HFFc6 (cell line): Measurements from ENCODE around the gene ASTN2. TPM values are rescaled to one million over a fixed set of nuclear protein-coding genes. Genes with fewer than 3 reads are reported as not detected.

ENCODE experiments used
- DNase-seq: peaks from one replicate; pipeline ENCODE4 v3.0.0-alpha.2; 2018
- H3K27ac Mint-ChIP-seq: 2 replicates; pipeline ENCODE4 v1.8.0; 2020; ENCODE audit warnings: mild to moderate bottlenecking, mixed read lengths
- H3K27me3 Mint-ChIP-seq: 2 replicates; pipeline ENCODE4 v1.8.0; 2021; ENCODE audit warnings: mild to moderate bottlenecking, moderate library complexity, mixed read lengths; ENCODE audit not compliant: insufficient read depth
- H3K36me3 Mint-ChIP-seq: 2 replicates; pipeline ENCODE4 v1.8.0; 2021; ENCODE audit warnings: low read depth, mixed read lengths
- H3K4me1 Mint-ChIP-seq: 2 replicates; pipeline ENCODE4 v1.8.0; 2020; ENCODE audit warnings: low read depth, mixed read lengths
- H3K4me3 Mint-ChIP-seq: 2 replicates; pipeline ENCODE4 v1.8.0; 2020; ENCODE audit warnings: mild to moderate bottlenecking, moderate library complexity, mixed read lengths
- H3K9me3 Mint-ChIP-seq: 2 replicates; pipeline ENCODE4 v1.8.0; 2020; ENCODE audit warnings: mild to moderate bottlenecking, mixed read lengths
- CTCF ChIP-seq: fragments of 200-600 bp; sonication (generic); IDR thresholded peaks from 2 replicates; pipeline ENCODE4 v1.5.0; 2021; ENCODE audit warnings: antibody characterized with exemption, mild to moderate bottlenecking
- total RNA-seq, 6 experiments: library from RNA; stranded (reverse); fragmentation: NEBNext Ultra II Directional; extraction: Animal tissue kit (Norgen Biotek cat#: 25700); gene quantifications; 2 replicates in 1 of 6; 3 replicates in 5 of 6; pipeline ENCODE4 v1.2.3, GENCODE V29; 2021

The ASTN2 gene
- total RNA-seq, 6 experiments from 2014 or later = 7.3 to 9.7 (median 8.3) TPM

GRCh38 chr9:116687074-116687753, 727.6 kb downstream of the ASTN2 start, which contains the start of gene TRIM32:
TSS of gene TRIM32 (plus strand) at chr9:116687305. CDS start at chr9:116697743, 10,438 bp downstream.
- H3K27ac Mint-ChIP-seq = peak within 1 kb of the TSS; percentile 74
- TF ChIP-seq CTCF = no peak
- H3K4me1 Mint-ChIP-seq = peaks cover 75% of the 10 kb centered on the region

DNA sequence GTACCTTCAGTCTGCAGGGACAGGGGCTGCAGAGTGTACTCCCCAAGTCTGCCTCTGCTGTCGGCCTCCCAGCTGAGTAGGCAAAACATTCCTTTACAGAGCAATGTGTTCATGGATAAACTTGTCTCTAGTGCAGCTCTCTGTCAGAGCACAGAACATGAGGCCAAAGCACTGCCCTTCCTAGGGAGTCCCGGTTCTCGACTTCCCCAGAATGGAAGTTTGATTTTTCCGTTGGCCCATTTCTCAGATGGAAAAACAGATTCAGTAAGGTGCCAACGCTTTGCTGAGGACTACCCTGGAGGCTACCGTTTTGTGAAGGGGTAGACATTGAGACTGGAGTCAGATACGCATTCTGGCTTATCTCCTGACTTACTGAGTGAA, 728.2 kb downstream of the ASTN2 start:
- Mint-ChIP-seq H3K36me3 (peaks cover 25% of the 10 kb centered on the region), H3K9me3 (no peaks in the 10 kb centered on the region), H3K4me3 (peak overlapping the region; percentile 89), H3K27me3 (no peaks in the 10 kb centered on the region; the same call in 1 of the 2 replicates), H3K27ac (peak overlapping the region; percentile 74), H3K4me1 (peaks cover 70% of the 10 kb centered on the region)
- TF ChIP-seq CTCF = no peak
- peak; percentile 39 for DNase-seq

More at GRCh38 chr9:116687074-116687753, 727.6 kb downstream of the ASTN2 start, which contains the start of gene TRIM32:
- H3K9me3 Mint-ChIP-seq = no peaks in the 10 kb centered on the region
- peak within 1 kb of the TSS; percentile 89 for H3K4me3 Mint-ChIP-seq
- peak; percentile 79 for DNase-seq
- no peaks in the 10 kb centered on the region; the same call in 1 of the 2 replicates for H3K27me3 Mint-ChIP-seq
- peaks cover 25% of the 10 kb centered on the region for H3K36me3 Mint-ChIP-seq

- no peaks in the 10 kb centered on the region for H3K9me3 Mint-ChIP-seq
- H3K27ac Mint-ChIP-seq = peak overlapping the region; percentile 74
- DNase-seq = no peak
- peak overlapping the region; percentile 89 for H3K4me3 Mint-ChIP-seq
- H3K4me1 Mint-ChIP-seq = peaks cover 64% of the 10 kb centered on the region
- no peak for TF ChIP-seq CTCF
- H3K36me3 Mint-ChIP-seq = peaks cover 25% of the 10 kb centered on the region
- H3K27me3 Mint-ChIP-seq = no peaks in the 10 kb centered on the region; the same call in 1 of the 2 replicates
Observed at GRCh38 chr9:116686135-116686534, 728.7 kb downstream of the ASTN2 start.

- TF ChIP-seq CTCF = no peak
- H3K27me3 Mint-ChIP-seq = no peaks in the 10 kb centered on the region; the same call in 1 of the 2 replicates
- H3K27ac Mint-ChIP-seq = peak overlapping the region; percentile 19; the same call in 1 of the 2 replicates
- no peak for DNase-seq
- H3K4me3 Mint-ChIP-seq = peak overlapping the region; percentile 15
- H3K4me1 Mint-ChIP-seq = peaks cover 55% of the 10 kb centered on the region
- peaks cover 19% of the 10 kb centered on the region for H3K36me3 Mint-ChIP-seq
- no peaks in the 10 kb centered on the region for H3K9me3 Mint-ChIP-seq
Observed at GRCh38 chr9:116685166-116685565, 729.7 kb downstream of the ASTN2 start.

- Mint-ChIP-seq H3K36me3 (peaks cover 11% of the 10 kb centered on the region; the same call in 1 of the 2 replicates), H3K27me3 (no peaks in the 10 kb centered on the region; the same call in 1 of the 2 replicates), H3K9me3 (no peaks in the 10 kb centered on the region), H3K27ac (no peak overlapping the region), H3K4me1 (peaks cover 38% of the 10 kb centered on the region), H3K4me3 (no peak overlapping the region)
- no peak for DNase-seq
- no peak for TF ChIP-seq CTCF
Observed at GRCh38 chr9:116683535-116683934, 731.3 kb downstream of the ASTN2 start.
